H1 (cell line): ENCODE results near the gene ZFP36L2. TPM values are rescaled to one million over a fixed set of nuclear protein-coding genes. Genes with fewer than 3 reads are reported as not detected.

ENCODE experiments used
- CTCF ChIA-PET: fragments of 300-600 bp; sonication (Branson Sonifier 250); formaldehyde crosslinking; loops from one replicate; lab custom pipeline; 2021; ENCODE audit not compliant: partially characterized antibody; lab: Charles Lee
- POLR2A ChIA-PET: fragments of 300-600 bp; sonication (Branson Sonifier 250); formaldehyde crosslinking; loops from one replicate; lab custom pipeline; 2021; ENCODE audit warnings: inconsistent platforms; ENCODE audit not compliant: partially characterized antibody; lab: Charles Lee
- DNase-seq, 2 experiments: peaks; one replicate each; pipeline versions ENCODE4 v3.0.0 to v3.0.0-alpha.2; 2010 to 2022; ENCODE audit warnings: low spot score in 2 of 2, low read depth in 1 of 2, mixed read lengths in 1 of 2
- FAIRE-seq: peaks from 2 replicates; lab custom pipeline; 2011; peaks lifted over from hg19 to GRCh38; lab: Jason Lieb, UNC
- H2AFZ ChIP-seq: 2 replicates; pipeline ENCODE4 v1.8.1; 2012; ENCODE audit warnings: low read length, inconsistent platforms
- H2AK5ac ChIP-seq: 2 replicates; pipeline ENCODE4 v1.6.1; 2013; ENCODE audit warnings: low read depth, low read length
- H2BK120ac ChIP-seq: replicated peaks from 2 replicates; pipeline ENCODE3; 2013; ENCODE audit warnings: low read depth, low read length, inconsistent platforms
- H2BK12ac ChIP-seq: 2 replicates; pipeline ENCODE4 v1.6.1; 2013; ENCODE audit warnings: low read depth, low read length
- H2BK15ac ChIP-seq: 2 replicates; pipeline ENCODE4 v1.6.1; 2013; ENCODE audit warnings: low read length
- H2BK20ac ChIP-seq: 2 replicates; pipeline ENCODE4 v1.6.1; 2013; ENCODE audit warnings: low read length
- H2BK5ac ChIP-seq: 2 replicates; pipeline ENCODE4 v1.6.1; 2013; ENCODE audit warnings: low read depth, low read length
- H3K14ac ChIP-seq: 2 replicates; pipeline ENCODE4 v1.6.1; 2013; ENCODE audit warnings: inconsistent platforms; ENCODE audit not compliant: insufficient read length
- H3K18ac ChIP-seq: 2 replicates; pipeline ENCODE4 v1.6.1; 2013; ENCODE audit warnings: low read length; ENCODE audit errors: extremely low read depth
- H3K23ac ChIP-seq: 2 replicates; pipeline ENCODE4 v1.6.1; 2013; ENCODE audit warnings: inconsistent platforms; ENCODE audit not compliant: insufficient read length
- H3K23me2 ChIP-seq: 2 replicates; pipeline ENCODE4 v1.6.1; 2013; ENCODE audit warnings: low read depth, low read length
- H3K27ac ChIP-seq: 2 replicates; pipeline ENCODE4 v1.6.1; 2011; ENCODE audit warnings: low read depth, low read length, inconsistent platforms
- H3K27me3 ChIP-seq, 4 experiments: replicated peaks in 1 of 4; 1 replicate in 1 of 4; 2 replicates in 3 of 4; pipeline versions ENCODE4 v1.6.1 to v1.8.1; 2011 to 2013; ENCODE audit warnings: low read length in 3 of 4, mild to moderate bottlenecking in 3 of 4, inconsistent platforms in 2 of 4, mixed read lengths in 2 of 4, moderate library complexity in 1 of 4; ENCODE audit not compliant: control insufficient read depth in 3 of 4, insufficient read depth in 3 of 4; ENCODE audit errors: extremely low read depth in 1 of 4
- H3K36me3 ChIP-seq, 4 experiments: 2 replicates each; pipeline versions ENCODE4 v1.6.1 to v1.8.1; 2011 to 2013; ENCODE audit warnings: mild to moderate bottlenecking in 4 of 4, low read length in 3 of 4, moderate library complexity in 2 of 4, control low read depth in 1 of 4, inconsistent platforms in 1 of 4; ENCODE audit not compliant: insufficient read depth in 4 of 4, control insufficient read depth in 2 of 4
- H3K4ac ChIP-seq: replicated peaks from 2 replicates; pipeline ENCODE3; 2013; ENCODE audit warnings: low read length, low read depth, mixed read lengths, inconsistent platforms; ENCODE audit not compliant: insufficient read length
- H3K4me1 ChIP-seq, 4 experiments: replicated peaks in 1 of 4; 1 replicate in 1 of 4; 2 replicates in 3 of 4; pipeline versions ENCODE4 v1.6.1 to v1.8.1; 2011 to 2013; ENCODE audit warnings: low read length in 3 of 4, inconsistent platforms in 2 of 4, mixed read lengths in 1 of 4; ENCODE audit not compliant: insufficient read depth in 4 of 4, control insufficient read depth in 3 of 4
- H3K4me2 ChIP-seq, 2 experiments: 2 replicates each; pipeline versions ENCODE4 v1.6.1 to v1.8.1; 2011 to 2013; ENCODE audit warnings: low read depth in 2 of 2, low read length in 2 of 2, control low read depth in 1 of 2, inconsistent platforms in 1 of 2, mild to moderate bottlenecking in 1 of 2; ENCODE audit not compliant: insufficient read depth in 1 of 2
- H3K4me3 ChIP-seq, 4 experiments: fragments of 200-600, 300-600 bp in 1 of 4; sonication (generic), shearing (Covaris generic), sonication (Bioruptor Twin) in 1 of 4; 2 replicates each; pipeline versions ENCODE4 v1.5.1 to v1.8.1; 2011 to 2016; ENCODE audit warnings: low read length in 4 of 4, low read depth in 3 of 4, control low read depth in 2 of 4, inconsistent platforms in 2 of 4, mild to moderate bottlenecking in 2 of 4, mixed read lengths in 1 of 4, moderate library complexity in 1 of 4; ENCODE audit not compliant: insufficient read depth in 2 of 4; ENCODE audit errors: extremely low read depth in 1 of 4
- H3K56ac ChIP-seq: replicated peaks from 2 replicates; pipeline ENCODE3; 2013; ENCODE audit warnings: low read depth, mild to moderate bottlenecking, mixed read lengths, low read length, inconsistent platforms; ENCODE audit not compliant: insufficient read length
- H3K79me1 ChIP-seq: 2 replicates; pipeline ENCODE4 v1.6.1; 2013; ENCODE audit warnings: low read depth, low read length, control low read depth
- H3K79me2 ChIP-seq, 2 experiments: 2 replicates each; pipeline versions ENCODE4 v1.6.1 to v1.8.1; 2012 to 2013; ENCODE audit warnings: low read length in 2 of 2, mild to moderate bottlenecking in 2 of 2, inconsistent platforms in 1 of 2; ENCODE audit not compliant: insufficient read depth in 2 of 2, control insufficient read depth in 1 of 2
- H3K9ac ChIP-seq, 4 experiments: replicated peaks in 1 of 4; 1 replicate in 1 of 4; 2 replicates in 3 of 4; pipeline versions ENCODE4 v1.6.1 to v1.8.1; 2011 to 2013; ENCODE audit warnings: low read depth in 3 of 4, low read length in 3 of 4, control low read depth in 2 of 4, mild to moderate bottlenecking in 2 of 4, moderate library complexity in 2 of 4, inconsistent platforms in 1 of 4; ENCODE audit errors: extremely low read depth in 1 of 4
- H3K9me3 ChIP-seq, 2 experiments: 2 replicates each; pipeline versions ENCODE4 v1.6.1 to v1.8.1; 2012 to 2013; ENCODE audit warnings: mild to moderate bottlenecking in 2 of 2, moderate library complexity in 2 of 2, control low read depth in 1 of 2, inconsistent platforms in 1 of 2, low read depth in 1 of 2, low read length in 1 of 2, mixed read lengths in 1 of 2; ENCODE audit not compliant: insufficient read depth in 2 of 2
- H4K20me1 ChIP-seq, 2 experiments: replicated peaks in 1 of 2; 2 replicates each; pipeline versions ENCODE3 to v1.8.1; 2011 to 2013; ENCODE audit warnings: inconsistent platforms in 2 of 2, low read length in 2 of 2, mild to moderate bottlenecking in 1 of 2; ENCODE audit not compliant: insufficient read depth in 2 of 2, control insufficient read depth in 1 of 2
- H4K5ac ChIP-seq: 2 replicates; pipeline ENCODE4 v1.6.1; 2013; ENCODE audit warnings: low read length, low read depth, mixed read lengths, inconsistent platforms; ENCODE audit not compliant: insufficient read length
- H4K8ac ChIP-seq: 2 replicates; pipeline ENCODE4 v1.8.0; 2013; ENCODE audit warnings: mild to moderate bottlenecking, moderate library complexity, low read length, inconsistent platforms; ENCODE audit not compliant: insufficient read depth; ENCODE audit errors: extremely low read depth
- H4K91ac ChIP-seq: replicated peaks from 2 replicates; pipeline ENCODE3; 2013; ENCODE audit warnings: low read length, mixed read lengths, inconsistent platforms; ENCODE audit not compliant: insufficient read length
- BACH1 ChIP-seq: IDR thresholded peaks from 2 replicates; pipeline ENCODE4 v1.6.1; 2012; ENCODE audit warnings: low read length, improper control_type of control experiment
- BRCA1 ChIP-seq: IDR thresholded peaks from 2 replicates; pipeline ENCODE4 v1.6.1; 2012; ENCODE audit warnings: low read depth, low read length, improper control_type of control experiment
- CBX5 ChIP-seq: fragments of 300-800, 300-1000 bp; sonication (generic); IDR thresholded peaks from 2 replicates; pipeline ENCODE4 v1.7.1; 2016; ENCODE audit warnings: antibody characterized with exemption, low read length, low read depth
- KDM4A ChIP-seq: IDR thresholded peaks from one replicate; pipeline ENCODE4 v1.7.1; 2012; ENCODE audit warnings: low read depth, mild to moderate bottlenecking, moderate library complexity, low read length, inconsistent platforms; ENCODE audit not compliant: severe bottlenecking
- POLR2A ChIP-seq, 2 experiments: IDR thresholded peaks; 1 replicate in 1 of 2; 2 replicates in 1 of 2; pipeline ENCODE4 v1.6.1; 2011; ENCODE audit warnings: low read depth in 2 of 2, low read length in 2 of 2, mild to moderate bottlenecking in 2 of 2; ENCODE audit errors: control extremely low read depth in 1 of 2
- RNF2 ChIP-seq: fragments of 200-900, 300-1000 bp; sonication (generic); IDR thresholded peaks from 2 replicates; pipeline ENCODE4 v1.7.1; 2016; ENCODE audit warnings: borderline replicate concordance, low read depth, mild to moderate bottlenecking, antibody characterized with exemption, low read length; ENCODE audit not compliant: poor library complexity, severe bottlenecking; ENCODE audit errors: missing control alignments
- SIRT6 ChIP-seq: IDR thresholded peaks from one replicate; pipeline ENCODE4 v1.7.1; 2012; ENCODE audit warnings: low read length, inconsistent platforms
- SIX5 ChIP-seq: IDR thresholded peaks from 2 replicates; pipeline ENCODE4 v1.6.1; 2011; ENCODE audit warnings: mild to moderate bottlenecking, low read depth, low read length
- TAF1 ChIP-seq: IDR thresholded peaks from 2 replicates; pipeline ENCODE4 v1.6.1; 2011; ENCODE audit warnings: mild to moderate bottlenecking, low read depth, low read length
- TCF12 ChIP-seq: IDR thresholded peaks from 2 replicates; pipeline ENCODE4 v1.6.1; 2011; ENCODE audit warnings: low read depth, mild to moderate bottlenecking, low read length
- WGBS, 2 experiments: shearing (Covaris generic) in 1 of 2; methylation state at CpG; one replicate each; pipeline versions ENCODE4 v1.1.6 to v1.1.7; 2013 to 2015; ENCODE audit warnings: low lambda C conversion rate in 2 of 2, mixed read lengths in 2 of 2, inconsistent platforms in 1 of 2, low coverage in 1 of 2, missing lambda C conversion rate in 1 of 2; ENCODE audit not compliant: insufficient replicate concordance in 2 of 2, insufficient coverage in 1 of 2, insufficient read length in 1 of 2; ENCODE audit errors: extremely low coverage in 1 of 2, missing lambda C conversion rate in 1 of 2; 5-methylcytosine and 5-hydroxymethylcytosine counted together
- polyA plus RNA-seq, 7 experiments: library from polyadenylated mRNA; depleted of rRNA in 3 of 7; stranded (reverse) in 5 of 7; unstranded in 2 of 7; fragments of >200 nt in 5 of 7; fragments of 200-250 nt in 2 of 7; gene quantifications; 1 replicate in 5 of 7; 2 replicates in 1 of 7; 4 replicates in 1 of 7; pipeline versions ENCODE4 v1.2.1 to v1.2.3, GENCODE V29; 2011 to 2013; ENCODE audit warnings: missing spikeins in 2 of 7, mixed read lengths in 2 of 7
- total RNA-seq: library from RNA; stranded (reverse); fragmentation: NEBNext Ultra II Directional; extraction: Animal tissue kit (Norgen Biotek cat#: 25700); gene quantifications from 2 replicates; pipeline ENCODE4 v1.2.1, GENCODE V29; 2021
- TF ChIP-seq, protein P1 (sequence below), 3 experiments: IDR thresholded peaks; 1 replicate in 2 of 3; 2 replicates in 1 of 3; pipeline versions ENCODE4 v1.5.1 to v1.6.1; 2011; ENCODE audit warnings: low read length in 3 of 3, mild to moderate bottlenecking in 3 of 3, inconsistent platforms in 2 of 3, low read depth in 1 of 3, moderate library complexity in 1 of 3; ENCODE audit not compliant: insufficient read depth in 1 of 3; ENCODE audit errors: control extremely low read depth in 1 of 3

The ZFP36L2 gene
- total and polyA plus RNA-seq, 2 of the 8 experiments (the other 6 are each of a cell fraction or from before 2014, with no cell fraction given) = 13.4 to 102 TPM

DNA sequence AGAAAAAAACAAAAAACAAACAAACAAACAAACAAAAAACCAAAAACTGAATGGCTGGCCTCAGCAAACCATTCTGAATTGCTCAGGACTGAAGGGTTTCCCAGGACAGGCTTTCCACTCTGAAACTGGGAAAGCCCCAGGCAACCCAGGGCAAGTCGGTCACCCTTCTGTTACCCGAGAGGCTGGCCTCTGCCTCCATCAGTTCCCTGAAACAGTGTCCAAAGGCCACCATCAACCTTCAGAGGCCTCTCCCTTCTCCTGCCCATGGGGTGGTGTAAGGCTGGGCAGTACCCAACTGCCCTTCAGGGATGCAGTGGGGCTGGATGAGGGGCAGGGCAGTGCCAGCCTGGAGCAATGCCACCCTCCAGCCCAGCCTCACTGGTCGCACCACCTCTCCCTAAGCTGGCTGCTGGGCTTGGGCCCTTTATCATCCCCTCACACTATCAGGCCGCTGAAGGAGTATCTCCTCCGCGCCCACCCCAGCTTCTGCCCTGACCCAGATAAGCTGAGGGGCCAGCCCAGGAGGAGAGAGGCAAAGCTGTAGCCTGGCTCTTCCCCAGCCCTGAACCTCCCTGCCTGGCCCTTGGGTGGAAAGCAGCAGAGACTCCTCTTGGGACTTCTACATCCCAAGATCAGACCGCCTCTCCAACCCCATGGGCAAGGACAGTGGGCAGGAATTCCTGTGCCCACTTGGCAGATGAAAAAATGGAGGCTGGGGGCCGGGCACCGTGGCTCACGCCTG lies 35.9 kb downstream of the ZFP36L2 start:
- no peak for FAIRE-seq
- no peak overlapping the region for H2AK5ac ChIP-seq
- no peak for DNase-seq
- no peak overlapping the region for H3K4me2 ChIP-seq
- no peak overlapping the region for H4K5ac ChIP-seq
- peak overlapping the region; percentile 61 for H4K91ac ChIP-seq
- H3K27me3 ChIP-seq = no peaks in the 10 kb centered on the region
- no peak overlapping the region for H3K4me3 ChIP-seq
- no peak overlapping the region for H3K27ac ChIP-seq
- no peak overlapping the region for H3K23ac ChIP-seq
- POLR2A ChIA-PET = no interaction called here
- no peaks in the 10 kb centered on the region for H4K20me1 ChIP-seq
- H2AFZ ChIP-seq = no peak overlapping the region
- peak overlapping the region; percentile 80; the same call in 1 of the 2 replicates for H2BK12ac ChIP-seq
- H4K8ac ChIP-seq = no peak overlapping the region
- no peaks in the 10 kb centered on the region for H3K23me2 ChIP-seq
- H3K56ac ChIP-seq = no peak overlapping the region
- H3K9ac ChIP-seq = no peak overlapping the region
- H2BK20ac ChIP-seq = 0 out of 2 replicates have a peak overlapping the region, but pooled peaks have one; percentile 32
- no peak overlapping the region for H2BK15ac ChIP-seq
- H3K9me3 ChIP-seq = no peaks in the 10 kb centered on the region
- no peaks in the 10 kb centered on the region for H3K79me1 ChIP-seq
- no peak overlapping the region for H3K14ac ChIP-seq
- H3K79me2 ChIP-seq = no peaks in the 10 kb centered on the region
- no peaks in the 10 kb centered on the region for H3K36me3 ChIP-seq
- H3K4me1 ChIP-seq = peaks cover 0 to 14% (median 5%) of the 10 kb centered on the region in 4 experiments; a peak in 5 of 7 replicates
- 82% methylated on average over 10 of the region's 10 CpGs; no CpG with 5 or more reads in 1 of the 2 experiments for WGBS, 2 experiments
- no peak overlapping the region for H2BK120ac ChIP-seq
- peak overlapping the region; percentile 48 for H3K18ac ChIP-seq
- H3K4ac ChIP-seq = no peak overlapping the region
- CTCF ChIA-PET = interaction anchor here (1.1 to 6.0 kb wide), 7 partner anchors 10 to 50 kb away, joined by 5 to 43 read pairs (median 9); no protein-coding TSS in a partner anchor
- peak overlapping the region; percentile 35; the same call in 1 of the 2 replicates for H2BK5ac ChIP-seq
- TF ChIP-seq TAF1 (no peak), CBX5 (no peak), KDM4A (no peak), BRCA1 (no peak), SIRT6 (no peak), BACH1 (no peak), POLR2A (IDR thresholded peaks at IDR 0.05; ENCODE audit: control extremely low read depth in 1 of 2, low read depth in 2 of 2, low read length in 2 of 2) (no peak), SIX5 (no peak), TCF12 (no peak), RNF2 (no peak)
- TF ChIP-seq, protein P1, sequence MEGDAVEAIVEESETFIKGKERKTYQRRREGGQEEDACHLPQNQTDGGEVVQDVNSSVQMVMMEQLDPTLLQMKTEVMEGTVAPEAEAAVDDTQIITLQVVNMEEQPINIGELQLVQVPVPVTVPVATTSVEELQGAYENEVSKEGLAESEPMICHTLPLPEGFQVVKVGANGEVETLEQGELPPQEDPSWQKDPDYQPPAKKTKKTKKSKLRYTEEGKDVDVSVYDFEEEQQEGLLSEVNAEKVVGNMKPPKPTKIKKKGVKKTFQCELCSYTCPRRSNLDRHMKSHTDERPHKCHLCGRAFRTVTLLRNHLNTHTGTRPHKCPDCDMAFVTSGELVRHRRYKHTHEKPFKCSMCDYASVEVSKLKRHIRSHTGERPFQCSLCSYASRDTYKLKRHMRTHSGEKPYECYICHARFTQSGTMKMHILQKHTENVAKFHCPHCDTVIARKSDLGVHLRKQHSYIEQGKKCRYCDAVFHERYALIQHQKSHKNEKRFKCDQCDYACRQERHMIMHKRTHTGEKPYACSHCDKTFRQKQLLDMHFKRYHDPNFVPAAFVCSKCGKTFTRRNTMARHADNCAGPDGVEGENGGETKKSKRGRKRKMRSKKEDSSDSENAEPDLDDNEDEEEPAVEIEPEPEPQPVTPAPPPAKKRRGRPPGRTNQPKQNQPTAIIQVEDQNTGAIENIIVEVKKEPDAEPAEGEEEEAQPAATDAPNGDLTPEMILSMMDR (IDR thresholded peaks at IDR 0.05; ENCODE audit: control extremely low read depth in 1 of 3, insufficient read depth in 1 of 3, low read depth in 1 of 3, low read length in 3 of 3) = no peak
